Tongue (tissue), 2 donors: ENCODE results near the gene WHRN. TPM values are rescaled to one million over a fixed set of nuclear protein-coding genes. Genes with fewer than 3 reads are reported as not detected.

Experiments
- DNase-seq: peaks from one replicate; pipeline ENCODE4 v3.0.0-alpha.2; 2015
- total RNA-seq: library from RNA; depleted of rRNA; stranded (reverse); fragments of >200 nt; gene quantifications from one replicate; pipeline ENCODE4 v1.2.3, GENCODE V29; 2014

WHRN gene
- total RNA-seq, 1 donor from 2014 or later, result 4.2 TPM

DNA sequence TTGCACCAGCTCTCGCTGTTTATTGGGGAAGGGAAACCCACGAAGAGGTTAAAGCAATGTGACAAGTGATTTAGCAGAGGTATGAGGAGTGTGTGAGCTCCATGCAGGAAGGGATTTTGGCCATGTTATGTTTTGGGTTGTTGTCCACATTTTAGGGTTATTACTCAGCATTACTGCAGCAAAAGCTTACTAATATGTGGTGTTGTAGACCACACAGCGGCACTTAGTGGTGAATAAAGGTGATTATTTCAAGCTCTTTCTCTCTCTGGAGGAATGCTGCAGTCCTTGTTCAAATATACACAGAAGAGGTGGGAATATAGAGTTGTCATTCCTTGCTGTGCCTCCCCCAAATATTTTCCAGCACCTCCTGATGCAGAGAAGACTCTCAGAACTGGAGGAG is 87.8 kb downstream of the WHRN start:
- DNase-seq, result no peak

GRCh38 chr9:114416906-114417305 is 88.4 kb downstream of the WHRN start:
- DNase-seq, result no peak

GRCh38 chr9:114416290-114416689 is 89.0 kb downstream of the WHRN start:
- no peak for DNase-seq

GRCh38 chr9:114414346-114414745 is 90.9 kb downstream of the WHRN start:
- no peak for DNase-seq

DNA sequence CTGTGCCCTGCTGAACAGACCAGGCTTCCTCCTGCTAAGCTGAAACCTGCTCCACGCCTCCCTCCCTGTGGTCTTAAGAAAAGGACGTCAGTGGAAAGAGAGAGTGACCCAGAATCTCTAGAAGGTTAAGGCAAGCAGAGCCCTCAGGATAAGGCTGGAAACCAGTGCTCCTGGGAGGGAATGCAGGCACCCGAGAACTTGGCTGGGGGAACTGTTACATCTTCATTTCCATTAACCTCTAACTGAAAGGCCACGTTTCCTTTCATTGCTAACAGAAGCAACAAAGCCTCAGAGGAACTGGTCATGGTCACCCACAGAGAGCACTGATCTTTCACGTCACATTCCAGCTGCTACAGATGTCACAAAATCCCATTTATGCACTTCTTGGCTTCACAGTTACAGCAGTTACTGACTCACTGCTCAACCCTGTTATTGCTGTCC is 91.4 kb downstream of the WHRN start:
- DNase-seq, result peak; percentile 66

GRCh38 chr9:114412048-114412683 is 93.1 kb downstream of the WHRN start:
- no peak for DNase-seq

- DNase-seq, result no peak
Measured at GRCh38 chr9:114411452-114411851, 93.8 kb downstream of the WHRN start.

DNA sequence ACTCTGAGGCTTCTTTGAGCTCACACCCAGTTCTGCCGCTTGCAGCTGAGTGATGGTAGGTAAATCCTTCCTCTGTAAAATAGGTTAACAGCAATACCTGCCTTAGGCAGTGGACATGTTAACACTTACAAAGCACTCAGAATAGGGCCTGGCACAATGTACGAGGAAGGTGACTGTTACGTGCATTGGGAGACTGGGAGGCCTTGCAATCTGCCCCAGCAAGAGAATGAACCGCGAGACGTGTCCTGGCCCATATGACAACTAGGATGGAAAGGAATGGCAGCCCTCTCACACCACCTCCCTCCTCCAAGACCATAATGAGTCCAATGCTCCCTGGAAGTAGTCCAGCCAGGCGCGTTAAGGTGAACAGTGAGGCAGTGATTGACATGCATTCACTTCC is 94.4 kb downstream of the WHRN start:
- no peak for DNase-seq

DNA sequence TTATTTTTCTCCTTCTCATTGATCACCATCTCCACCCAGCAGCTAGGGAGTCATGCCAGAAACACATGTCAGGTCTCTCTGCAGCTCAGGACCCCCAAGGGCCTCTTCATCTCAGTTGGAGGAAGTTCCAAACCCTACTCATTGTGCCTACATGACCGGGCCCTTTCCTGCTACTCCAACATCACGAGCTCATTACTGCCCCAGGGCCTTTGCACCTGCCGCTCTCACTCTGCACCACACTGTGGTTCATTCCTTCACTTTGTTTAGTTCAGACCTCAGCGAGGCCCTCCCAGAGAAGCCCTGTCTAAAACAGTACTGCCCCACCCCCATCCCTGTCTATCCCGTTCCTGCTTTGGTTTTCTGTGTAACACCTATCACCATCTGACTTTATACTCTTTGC is 95.4 kb downstream of the WHRN start:
- no peak for DNase-seq

GRCh38 chr9:114409103-114409780 is 96.0 kb downstream of the WHRN start:
- no peak for DNase-seq

GRCh38 chr9:114408645-114409044 is 96.6 kb downstream of the WHRN start:
- no peak for DNase-seq

DNA sequence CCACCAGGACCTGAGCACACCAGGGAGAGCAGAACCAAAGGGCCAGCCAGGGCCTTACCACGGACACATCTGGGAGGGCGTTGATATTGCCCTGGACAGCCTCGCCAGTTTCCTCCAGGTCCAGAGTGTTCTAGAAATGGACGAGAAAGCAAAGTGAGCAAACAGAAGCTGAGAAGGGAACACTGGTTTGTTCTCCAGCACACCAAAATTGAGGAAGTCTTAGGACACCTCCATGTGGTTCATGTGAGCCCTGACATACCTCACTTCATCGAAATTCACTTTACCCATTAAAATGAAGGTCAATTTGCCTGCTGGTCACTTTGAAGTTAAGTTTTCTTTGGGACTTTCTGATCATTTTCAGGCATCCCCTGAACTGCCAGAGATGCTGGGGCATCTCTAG is 97.4 kb downstream of the WHRN start:
- DNase-seq, result no peak

DNA sequence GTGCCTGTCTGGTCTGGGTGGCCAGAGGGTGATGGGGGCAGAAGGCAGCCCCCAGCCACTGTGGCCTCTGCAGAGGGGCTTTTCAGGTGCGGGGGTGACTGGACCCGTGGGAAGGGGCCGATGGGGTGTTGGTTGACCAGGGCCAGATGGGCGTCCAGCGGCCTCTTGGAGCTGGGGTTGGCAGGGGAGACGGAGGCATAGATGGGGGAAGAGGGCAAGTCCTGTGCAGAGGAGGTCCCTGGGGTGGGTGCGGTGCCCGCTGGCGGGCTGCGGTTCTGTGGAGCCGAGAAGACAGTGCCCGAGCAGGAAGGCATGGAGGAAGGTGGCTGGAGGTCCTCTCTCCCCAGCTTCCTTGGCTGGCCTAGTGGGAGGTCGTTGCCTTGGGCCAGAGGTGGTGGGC is 98.8 kb downstream of the WHRN start:
- no peak for DNase-seq

DNA sequence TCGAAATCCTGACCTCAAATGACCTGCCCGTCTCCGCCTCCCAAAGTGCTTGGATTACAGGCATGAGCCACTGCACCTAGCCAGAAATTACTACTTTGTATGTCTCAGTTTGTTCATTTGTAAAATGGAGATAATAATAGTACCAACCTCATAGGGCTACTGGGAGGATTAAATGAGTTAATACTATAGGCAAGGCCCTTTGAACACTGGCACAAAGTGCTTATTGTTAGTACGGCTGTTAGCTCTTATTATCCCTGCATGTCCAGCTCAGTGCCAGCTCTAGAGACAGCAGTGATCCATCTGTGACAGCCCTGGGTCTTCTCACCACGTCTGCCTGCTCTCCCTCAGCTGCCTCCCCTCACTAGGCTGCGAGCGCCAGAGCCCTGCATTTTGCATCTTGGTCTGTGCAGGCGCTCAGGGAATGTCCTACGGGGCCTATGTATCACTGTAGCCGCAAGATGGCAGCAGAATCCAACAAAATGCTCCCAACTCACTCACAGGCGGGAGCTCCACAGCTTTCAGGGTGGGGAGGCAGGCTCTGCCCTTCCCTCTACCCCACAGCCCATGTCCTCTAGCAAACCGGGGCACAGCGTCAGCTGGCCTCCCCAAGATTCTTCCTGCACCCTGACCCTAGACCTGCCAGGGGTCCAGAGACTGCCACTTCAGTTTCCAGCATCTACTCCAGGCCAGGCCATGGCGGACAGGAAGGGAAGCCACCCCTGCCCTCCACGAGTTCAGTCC is 99.8 kb downstream of the WHRN start:
- peak; percentile 94 for DNase-seq

GRCh38 chr9:114404531-114404930 is 100.7 kb downstream of the WHRN start:
- no peak for DNase-seq

DNA sequence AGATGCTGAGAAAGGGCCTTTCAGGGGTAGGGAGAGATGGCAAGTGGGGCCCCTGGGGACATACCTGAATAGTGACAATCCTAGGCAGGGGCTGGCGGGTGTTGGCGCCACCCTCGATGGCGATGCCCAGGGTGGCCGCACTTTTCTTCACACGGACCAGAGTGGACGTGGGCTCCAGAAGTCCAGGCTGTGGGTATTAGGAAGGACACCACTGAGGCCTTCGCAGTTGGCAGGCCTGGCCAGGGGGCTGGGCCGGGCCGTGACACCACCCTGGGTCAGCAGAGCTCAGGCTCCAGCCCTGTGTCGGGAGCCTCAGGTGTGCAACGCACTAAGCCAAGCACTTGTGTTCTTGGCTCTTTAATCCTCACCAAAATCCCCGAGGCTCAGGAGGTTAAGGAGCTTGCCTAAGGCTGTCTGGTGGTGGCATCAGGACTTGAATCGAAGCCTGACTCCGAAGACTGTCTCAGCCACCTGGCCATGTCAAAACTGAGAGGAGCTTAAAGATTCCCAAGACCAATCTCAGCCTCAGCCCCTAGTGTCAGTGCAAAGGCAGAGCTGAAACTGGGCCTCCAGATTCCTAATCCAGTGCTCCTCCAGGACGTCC is 102.0 kb downstream of the WHRN start:
- DNase-seq, result no peak

DNA sequence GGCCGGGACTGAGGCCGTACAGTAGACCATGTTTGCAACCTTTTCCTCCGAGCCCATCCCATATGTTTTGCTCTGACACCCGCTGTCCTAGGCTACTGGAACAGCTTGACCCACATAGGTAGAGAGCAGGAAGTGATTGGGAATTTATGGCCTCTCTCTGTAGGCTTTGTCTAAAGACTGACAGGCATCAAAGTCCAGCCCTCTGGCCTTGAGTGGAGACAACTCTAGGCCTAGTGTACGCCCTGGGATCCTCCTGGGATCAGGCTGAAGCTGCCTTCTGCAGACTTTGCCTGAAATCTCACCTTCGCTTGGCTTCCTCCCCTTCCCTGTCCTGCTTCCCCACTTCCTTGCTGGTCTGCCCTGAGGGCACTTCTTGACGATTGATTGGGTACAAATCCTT is 103.9 kb downstream of the WHRN start:
- DNase-seq, result no peak

DNA sequence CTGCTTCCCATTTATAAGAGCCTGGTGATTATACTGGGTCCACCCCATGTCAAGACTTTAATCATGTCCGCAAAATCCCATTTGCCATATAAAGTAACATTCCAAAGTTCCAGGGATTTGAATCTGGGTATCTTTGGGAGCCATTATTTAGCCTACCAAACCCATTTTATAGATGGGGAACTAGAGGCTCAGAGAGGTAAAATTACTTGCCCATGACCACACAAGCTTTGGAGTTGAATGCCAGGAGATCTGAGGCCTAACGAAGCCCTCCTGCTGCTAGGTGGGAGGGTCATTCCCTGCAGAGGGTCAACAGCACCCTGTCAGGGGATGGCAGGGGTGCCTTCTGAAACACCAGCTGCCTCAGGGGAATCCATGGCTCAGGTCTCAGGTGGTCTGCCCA is 104.5 kb downstream of the WHRN start:
- DNase-seq, result no peak

- no peak for DNase-seq
Measured at GRCh38 chr9:114400219-114400618, 105.1 kb downstream of the WHRN start.

DNA sequence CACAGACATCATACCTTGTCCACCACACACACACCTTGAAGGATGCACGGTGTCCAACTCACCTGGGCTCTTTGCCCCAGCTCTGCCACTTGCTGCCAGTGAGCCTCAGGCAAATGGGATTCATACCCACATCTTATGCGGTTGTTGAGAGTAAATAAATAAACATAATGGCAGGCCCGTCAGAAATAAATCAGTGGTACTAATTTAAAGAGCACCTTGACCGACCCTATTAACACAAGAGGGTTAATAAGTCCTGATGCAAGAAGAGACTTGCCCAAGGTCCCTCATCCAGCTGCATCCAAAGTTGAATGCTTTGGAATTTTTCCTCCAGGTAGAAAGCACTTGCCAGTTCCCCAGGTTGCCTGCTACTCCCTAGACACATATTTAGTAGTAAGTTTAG is 105.9 kb downstream of the WHRN start:
- DNase-seq, result no peak

GRCh38 chr9:114397848-114398605 is 107.2 kb downstream of the WHRN start:
- DNase-seq, result peak; percentile 97

DNA sequence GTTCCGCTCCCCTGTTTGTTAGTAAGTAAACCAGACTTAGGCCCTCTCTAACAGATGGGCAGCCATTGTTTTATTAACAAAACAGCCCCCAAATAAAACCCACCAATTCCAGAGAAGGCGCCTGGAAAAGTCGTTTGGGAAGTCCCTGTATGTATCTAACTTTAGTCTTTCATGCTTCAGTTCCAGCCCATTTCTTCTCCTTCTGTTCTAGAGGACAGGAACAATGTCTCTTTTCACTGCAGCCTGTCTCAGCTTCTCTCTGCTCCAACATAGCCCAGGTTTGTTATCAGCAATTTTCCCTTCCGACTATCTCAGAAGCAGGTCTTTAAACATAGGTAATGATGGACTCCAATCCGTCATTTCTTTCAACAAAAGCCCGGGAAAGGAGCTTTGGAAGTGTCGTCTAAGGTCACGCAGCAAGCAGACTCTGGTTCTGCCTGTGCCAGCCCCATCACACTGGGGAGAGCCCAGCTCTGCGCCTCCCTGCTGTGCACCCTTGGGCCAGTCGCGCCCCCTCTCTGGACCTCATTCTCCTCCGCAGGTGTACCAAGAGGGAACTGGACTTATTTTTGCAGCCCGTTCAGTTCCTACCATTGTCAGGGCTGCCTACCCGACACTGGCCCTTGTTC is 107.9 kb downstream of the WHRN start:
- no peak for DNase-seq
